GM12892 (cell line): Measurements from ENCODE around the gene ZNF580.

Experiments used
- DNase-seq: peaks from one replicate; pipeline ENCODE4 v3.0.0; 2011; ENCODE audit not compliant: insufficient read length
- FAIRE-seq: peaks from 2 replicates; lab custom pipeline; 2011; peaks lifted over from hg19 to GRCh38; lab: Jason Lieb, UNC
- POLR2A ChIP-seq: IDR thresholded peaks from 2 replicates; pipeline ENCODE4 v1.6.1; 2011; ENCODE audit warnings: low read depth, low read length, control low read depth
- POLR2AphosphoS5 ChIP-seq: IDR thresholded peaks from 2 replicates; pipeline ENCODE4 v1.6.1; 2011; ENCODE audit warnings: low read depth, low read length, control low read depth
- TAF1 ChIP-seq: IDR thresholded peaks from 2 replicates; pipeline ENCODE4 v1.6.1; 2011; ENCODE audit warnings: low read depth, mild to moderate bottlenecking, control low read depth, low read length, borderline replicate concordance

The ZNF580 gene

DNA sequence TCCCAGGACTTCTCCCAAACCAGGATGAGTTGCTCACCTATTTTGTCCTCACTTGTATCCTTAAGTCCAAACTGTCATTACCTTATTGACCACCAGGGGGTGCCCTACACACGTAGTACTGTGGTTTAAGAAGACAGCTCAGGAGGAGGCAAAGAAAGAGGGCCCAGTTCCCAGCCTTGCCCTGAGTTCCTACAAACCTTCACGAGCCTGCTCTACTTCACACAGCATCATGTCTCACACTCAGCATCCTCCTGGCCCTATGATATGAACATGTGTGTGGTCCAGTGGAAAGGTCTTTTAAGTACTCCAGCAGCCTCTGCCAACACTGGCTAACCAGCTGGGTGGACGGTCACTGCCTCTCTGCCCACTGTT lies 8.4 kb upstream of the ZNF580 start:
- peak; percentile 27 for FAIRE-seq
- TF ChIP-seq POLR2A (no peak), POLR2AphosphoS5 (no peak), TAF1 (no peak)

GRCh38 chr19:55633861-55634260 lies 6.9 kb upstream of the ZNF580 start:
- no peak for FAIRE-seq
- no peak for DNase-seq
- TF ChIP-seq TAF1 (no peak), POLR2AphosphoS5 (no peak), POLR2A (no peak)

More for the DNA sequence above, 8.4 kb upstream of the ZNF580 start:
- DNase-seq = no peak

GRCh38 chr19:55635334-55635717 lies 5.5 kb upstream of the ZNF580 start:
- FAIRE-seq = no peak
- TF ChIP-seq POLR2A (no peak), POLR2AphosphoS5 (no peak; the same call in 1 of the 2 replicates), TAF1 (no peak)

DNA sequence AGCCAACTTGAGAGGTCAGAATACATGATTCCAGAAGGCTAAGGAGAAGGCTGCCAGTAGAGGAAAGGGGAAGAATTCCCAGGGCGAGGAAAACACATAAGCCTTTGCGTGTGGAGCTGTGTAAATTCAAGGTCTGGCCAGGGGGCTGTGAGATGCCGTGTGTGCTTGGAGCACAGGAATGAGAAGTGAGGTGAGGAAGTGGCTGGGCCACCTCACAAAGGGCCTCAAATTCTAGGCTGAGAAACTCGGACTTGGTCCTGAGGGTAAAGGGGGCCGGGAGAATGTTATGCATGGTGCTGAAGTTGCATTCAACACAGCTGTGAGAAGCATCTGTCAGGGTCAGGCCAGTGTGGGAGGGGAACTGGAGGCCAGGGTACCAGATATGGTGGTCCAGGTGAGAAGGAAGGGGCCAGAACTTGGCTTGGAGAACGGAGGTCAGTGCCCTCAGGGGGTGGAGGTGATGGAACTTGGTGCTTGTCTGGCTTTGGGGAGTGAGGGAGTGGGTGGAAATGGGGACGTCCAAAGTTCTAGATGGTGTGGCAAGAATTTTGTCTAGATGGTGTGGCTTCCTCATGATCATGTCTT lies 4.9 kb upstream of the ZNF580 start:
- FAIRE-seq (no peak), DNase-seq (no peak)
- TF ChIP-seq POLR2AphosphoS5 (no peak; the same call in 1 of the 2 replicates), TAF1 (no peak), POLR2A (no peak)

More at GRCh38 chr19:55635334-55635717, 5.5 kb upstream of the ZNF580 start:
- no peak for DNase-seq

GRCh38 chr19:55636723-55637122 lies 4.1 kb upstream of the ZNF580 start:
- DNase-seq (no peak), FAIRE-seq (no peak)
- TF ChIP-seq POLR2A (no peak), POLR2AphosphoS5 (no peak), TAF1 (no peak)

- no peak for FAIRE-seq
- no peak for TF ChIP-seq TAF1
- TF ChIP-seq POLR2A = no peak; the same call in 1 of the 2 replicates
- no peak for TF ChIP-seq POLR2AphosphoS5
- DNase-seq = no peak
Observed at GRCh38 chr19:55637534-55637933, 3.3 kb upstream of the ZNF580 start.

- TF ChIP-seq POLR2AphosphoS5 = peak; percentile 38; the same call in 1 of the 2 replicates
- TF ChIP-seq POLR2A = no peak
- no peak; the same call in 1 of the 2 replicates for TF ChIP-seq TAF1
- no peak for DNase-seq
- FAIRE-seq = peak; percentile 48
Observed at GRCh38 chr19:55638864-55639359, 1.9 kb upstream of the ZNF580 start.

- peak; percentile 55; the same call in 1 of the 2 replicates for TF ChIP-seq POLR2A
- no peak for TF ChIP-seq POLR2AphosphoS5
- TF ChIP-seq TAF1 = no peak
- no peak for FAIRE-seq
- no peak for DNase-seq
Observed at GRCh38 chr19:55640043-55640576, 692 bp upstream of the ZNF580 start.

DNA sequence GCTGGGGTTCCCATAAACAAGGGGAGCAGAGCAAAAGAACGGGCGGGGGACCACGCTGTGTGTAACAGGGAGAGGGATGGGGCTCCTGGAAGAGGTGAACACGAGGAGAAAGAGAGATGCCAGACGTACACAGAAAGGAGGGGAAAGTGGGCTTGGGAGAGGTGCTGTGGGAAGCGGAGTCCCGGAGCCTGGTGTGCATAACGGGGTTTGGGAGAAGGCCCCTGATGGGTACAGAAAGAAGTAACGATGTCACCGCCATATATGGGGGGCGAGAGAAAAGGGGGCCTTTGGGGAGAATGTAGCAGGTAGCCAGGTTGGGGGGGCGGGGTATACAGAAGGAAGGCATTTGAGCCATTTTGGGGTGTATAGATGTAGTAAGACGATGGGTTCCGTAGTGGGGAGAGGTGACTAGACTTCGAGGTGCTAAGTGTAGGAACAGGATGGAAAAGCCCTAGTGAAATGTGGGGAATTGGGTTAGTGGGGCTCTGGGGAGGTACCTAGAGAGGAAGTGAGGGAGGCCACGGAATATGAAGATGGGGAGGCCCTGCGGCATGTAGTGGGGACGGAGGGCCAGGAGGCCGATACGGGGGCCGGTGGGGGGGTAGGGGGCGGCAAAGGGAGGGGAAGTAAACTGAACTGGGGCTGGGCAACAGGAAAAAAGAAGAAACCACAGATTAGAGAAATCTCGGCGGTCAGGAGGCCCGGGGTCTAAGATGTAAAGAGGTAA lies 787 bp downstream of the ZNF580 start:
- TF ChIP-seq POLR2AphosphoS5 (no peak), POLR2A (no peak), TAF1 (no peak)
- DNase-seq = no peak
- FAIRE-seq = peak; percentile 40

GRCh38 chr19:55642153-55643002 lies 1.6 kb downstream of the ZNF580 start:
- FAIRE-seq = no peak

DNA sequence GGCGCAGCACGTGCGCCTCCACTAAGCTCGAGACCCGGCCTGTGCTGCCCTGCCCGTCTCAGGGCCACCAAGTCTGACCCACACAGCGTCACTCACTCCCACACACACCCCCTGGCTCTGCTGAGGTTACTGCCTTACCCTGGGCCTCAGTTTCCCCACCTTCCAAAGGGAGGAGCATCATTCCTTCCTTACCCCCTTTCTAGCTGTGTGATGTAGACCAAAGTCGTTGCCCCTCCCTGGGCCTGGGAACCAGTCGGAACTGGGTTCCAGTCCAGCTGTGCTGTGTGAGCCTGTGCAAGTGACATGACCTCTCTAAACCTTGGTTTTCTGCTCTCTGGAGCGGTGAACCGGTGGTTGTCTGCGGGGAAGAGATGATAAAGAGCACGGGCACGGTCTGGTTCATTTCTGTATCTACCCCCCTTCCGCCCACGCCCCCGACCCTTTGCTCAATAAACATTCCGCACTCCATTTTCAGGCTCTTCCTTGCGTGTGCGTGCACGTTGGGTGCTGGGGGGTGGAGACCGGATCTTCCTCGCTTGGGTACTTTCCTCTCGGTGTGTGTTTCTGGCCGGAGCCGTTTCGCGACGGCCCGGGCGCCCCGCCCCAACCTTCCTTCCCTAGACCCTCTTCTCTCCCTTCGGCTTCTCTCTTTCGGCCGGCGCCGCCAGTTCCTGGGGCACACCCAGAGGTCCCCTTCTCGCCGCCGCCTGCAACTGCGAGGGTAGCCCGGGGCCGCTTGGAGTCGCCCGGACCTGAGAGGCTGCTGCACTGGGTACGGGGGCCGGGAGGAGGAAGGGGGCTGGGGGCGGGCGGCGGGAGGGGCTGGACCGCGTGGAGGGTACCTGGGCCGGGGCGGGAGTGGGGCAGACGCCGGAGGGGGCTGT lies 2.4 kb downstream of the ZNF580 start, which contains the start of gene ZNF581:
Gene ZNF581 (plus strand): TSS at position 647 of the 884 bp plus-strand sequence. CDS start 923 bp downstream, outside the sequence.
- peak; percentile 88 for FAIRE-seq
- TF ChIP-seq POLR2AphosphoS5 = peak; percentile 4
- TF ChIP-seq TAF1 = peak; percentile 62; the same call in 1 of the 2 replicates
- peak; percentile 53; the same call in 1 of the 2 replicates for TF ChIP-seq POLR2A
- peak; percentile 84 for DNase-seq

More at GRCh38 chr19:55642153-55643002, 1.6 kb downstream of the ZNF580 start:
- no peak for DNase-seq
- TF ChIP-seq POLR2A = 0 out of 2 replicates have a peak, but pooled peaks have one; percentile 29
- TF ChIP-seq TAF1 = no peak
